Retina (tissue), 1 donor: Measurements from ENCODE around the gene PGR.

Experiments
- DNase-seq: peaks from one replicate; pipeline ENCODE4 v3.0.0-alpha.2; 2016

Gene PGR

DNA sequence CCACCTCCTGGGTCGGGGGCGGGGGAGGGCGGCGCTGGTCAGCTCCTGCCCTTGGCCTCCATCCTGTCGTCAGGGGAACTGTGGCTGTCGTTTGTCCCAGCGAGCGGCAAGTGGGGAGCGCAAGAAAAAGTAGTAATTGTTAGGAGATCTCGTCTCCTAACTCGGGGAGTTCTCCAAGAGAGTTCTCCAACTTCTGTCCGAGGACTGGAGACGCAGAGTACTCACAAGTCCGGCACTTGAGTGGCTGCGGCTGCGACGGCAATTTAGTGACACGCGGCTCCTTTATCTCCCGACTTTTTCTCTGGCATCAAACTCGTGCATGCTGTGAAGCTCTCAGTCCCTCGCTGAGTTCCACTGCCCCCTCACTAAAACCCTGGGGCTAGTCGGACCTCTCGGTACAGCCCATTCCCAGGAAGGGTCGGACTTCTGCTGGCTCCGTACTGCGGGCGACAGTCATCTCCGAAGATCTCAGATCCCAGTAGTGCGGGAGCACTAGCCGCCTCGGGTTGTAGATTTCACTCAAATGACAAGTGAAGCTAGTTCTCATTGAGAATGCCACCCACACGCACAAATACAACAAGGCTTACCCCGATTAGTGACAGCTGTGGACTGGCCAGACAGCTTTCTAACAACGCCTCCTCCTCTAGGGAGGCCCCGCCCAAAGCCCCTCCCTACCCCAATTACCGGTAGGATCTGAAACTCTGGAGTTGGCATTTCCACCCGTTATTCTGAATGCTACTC, at the start of gene PGR:
Gene PGR, minus strand, starts transcription at position 611 of the 741 bp plus-strand sequence. CDS start 743 bp downstream, outside the sequence.
- peak; percentile 76 for DNase-seq

DNA sequence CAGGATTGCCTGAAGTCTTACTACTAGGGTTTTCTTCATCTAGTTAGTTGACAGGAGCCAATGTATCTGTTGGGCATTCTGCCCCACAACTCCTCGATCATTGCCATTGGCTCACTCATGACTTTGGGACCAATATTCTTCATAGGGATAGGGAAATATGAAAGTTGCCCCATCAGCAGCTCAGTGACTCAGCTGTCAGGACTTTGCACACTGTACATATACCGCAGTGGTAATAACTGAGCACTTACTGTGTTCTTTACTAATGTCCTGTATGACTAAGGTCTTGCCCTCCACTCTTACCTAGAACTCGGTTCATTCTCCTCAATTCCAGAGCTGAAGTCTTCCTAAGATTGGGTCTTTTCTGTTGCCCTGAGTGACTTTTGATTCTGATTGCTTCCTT, 46.8 kb upstream of the PGR start:
- DNase-seq = no peak

DNA sequence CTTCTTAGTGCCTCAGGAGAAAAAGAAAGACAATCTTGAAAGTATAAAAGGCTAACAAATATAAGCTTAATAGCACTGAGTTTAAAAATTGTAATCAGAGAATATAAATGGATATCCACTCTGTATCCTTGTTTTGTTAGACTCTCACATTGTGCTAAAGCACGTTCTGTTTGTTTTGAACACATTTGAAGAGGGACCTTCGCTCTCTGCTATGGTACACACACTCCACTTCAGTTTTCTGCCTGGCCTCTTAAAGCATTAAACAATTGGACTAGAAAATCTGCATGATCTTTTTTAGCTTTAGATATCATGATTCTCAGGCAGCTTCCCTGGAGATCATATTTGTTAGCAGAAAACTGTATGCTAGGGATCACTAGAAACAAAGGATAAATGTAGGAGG, 40.3 kb upstream of the PGR start:
- no peak for DNase-seq

DNA sequence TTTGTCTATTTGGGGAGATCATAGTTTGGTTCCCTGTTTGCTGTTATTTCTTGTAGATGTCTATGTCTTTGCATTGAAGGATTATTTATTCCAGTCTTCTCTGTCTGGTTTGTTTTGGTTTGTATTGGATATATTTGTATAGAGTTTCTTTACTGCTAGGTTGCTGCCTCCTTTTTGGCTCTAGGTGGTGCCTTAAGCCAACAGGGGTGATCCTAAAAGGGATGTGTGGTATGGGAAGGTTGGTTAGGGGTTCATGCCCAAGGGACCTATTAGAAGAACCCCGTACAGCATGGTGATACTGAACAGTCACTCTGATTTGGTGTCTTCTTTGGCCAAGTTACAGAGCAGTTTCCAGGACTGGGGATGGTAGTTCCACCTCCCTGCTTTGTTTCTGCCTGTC, 36.4 kb upstream of the PGR start:
- no peak for DNase-seq

DNA sequence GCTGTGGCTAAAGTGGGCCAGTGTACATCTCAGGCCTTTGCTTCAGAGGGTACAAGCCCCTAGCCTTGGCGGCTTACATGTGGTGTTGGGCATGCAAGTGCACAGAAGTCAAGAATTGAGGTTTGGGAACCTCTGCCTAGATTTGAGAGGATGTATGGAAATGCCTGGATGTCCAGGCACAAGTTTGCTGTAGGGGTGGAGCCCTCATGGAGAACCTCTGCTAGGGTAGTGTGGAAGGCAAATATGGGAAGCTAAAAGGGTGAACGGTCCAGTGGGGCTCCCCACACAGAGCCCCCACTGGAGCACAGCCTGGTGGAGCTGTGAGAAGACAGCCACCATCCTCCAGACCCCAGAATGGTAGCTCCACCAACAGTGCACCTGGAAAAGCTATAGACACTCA, 28.5 kb upstream of the PGR start:
- DNase-seq = no peak

DNA sequence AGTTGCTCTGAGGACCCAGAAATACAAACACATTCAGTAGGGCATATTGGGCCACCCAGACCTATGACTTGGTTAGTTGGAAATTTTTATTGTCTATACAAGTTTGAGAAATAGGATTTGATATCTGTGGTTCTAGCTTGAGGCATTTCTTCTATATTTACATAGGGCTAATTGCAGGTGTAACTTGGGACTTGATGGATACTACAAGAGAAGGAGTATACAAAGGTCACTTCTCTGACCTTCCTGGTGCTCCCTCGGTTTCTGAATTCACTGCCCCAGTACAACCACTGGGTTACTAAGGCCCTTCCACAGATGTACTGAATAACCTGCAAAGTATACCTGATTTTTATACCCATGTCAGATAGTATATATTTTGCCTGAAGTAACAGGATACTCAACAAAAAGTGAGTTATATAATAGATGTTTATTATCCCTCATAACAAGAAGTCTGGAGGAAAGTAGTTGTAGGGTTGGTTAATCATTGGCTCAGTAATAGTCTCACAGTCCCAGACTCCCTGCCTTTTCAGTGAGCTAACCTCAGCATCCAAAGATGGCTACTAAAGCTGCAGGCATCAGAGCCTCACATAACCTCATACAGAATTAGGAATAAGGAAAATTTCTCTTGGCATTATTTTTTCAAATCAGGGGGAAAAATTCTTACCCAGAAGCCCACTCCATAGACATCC, 8.8 kb upstream of the PGR start:
- no peak for DNase-seq

DNA sequence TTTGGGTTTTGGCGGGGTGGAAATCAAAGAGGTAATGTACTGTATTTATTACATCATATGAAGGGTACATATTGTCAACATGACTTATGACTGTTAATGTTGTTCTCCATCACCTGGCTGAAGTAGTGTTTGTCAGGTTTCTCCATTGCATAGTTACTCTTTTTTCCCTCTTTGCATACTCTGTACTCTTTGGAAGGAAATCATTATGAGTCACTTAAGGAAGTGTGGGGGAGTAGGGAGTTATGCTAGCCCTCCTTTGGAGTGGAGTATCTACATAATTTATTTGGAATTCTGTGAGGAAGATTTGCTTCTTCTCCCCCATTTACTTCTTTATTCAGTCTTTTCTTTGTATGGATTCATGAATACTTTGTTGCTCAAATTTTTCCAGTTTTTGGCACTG, 3.6 kb upstream of the PGR start:
- DNase-seq = no peak

DNA sequence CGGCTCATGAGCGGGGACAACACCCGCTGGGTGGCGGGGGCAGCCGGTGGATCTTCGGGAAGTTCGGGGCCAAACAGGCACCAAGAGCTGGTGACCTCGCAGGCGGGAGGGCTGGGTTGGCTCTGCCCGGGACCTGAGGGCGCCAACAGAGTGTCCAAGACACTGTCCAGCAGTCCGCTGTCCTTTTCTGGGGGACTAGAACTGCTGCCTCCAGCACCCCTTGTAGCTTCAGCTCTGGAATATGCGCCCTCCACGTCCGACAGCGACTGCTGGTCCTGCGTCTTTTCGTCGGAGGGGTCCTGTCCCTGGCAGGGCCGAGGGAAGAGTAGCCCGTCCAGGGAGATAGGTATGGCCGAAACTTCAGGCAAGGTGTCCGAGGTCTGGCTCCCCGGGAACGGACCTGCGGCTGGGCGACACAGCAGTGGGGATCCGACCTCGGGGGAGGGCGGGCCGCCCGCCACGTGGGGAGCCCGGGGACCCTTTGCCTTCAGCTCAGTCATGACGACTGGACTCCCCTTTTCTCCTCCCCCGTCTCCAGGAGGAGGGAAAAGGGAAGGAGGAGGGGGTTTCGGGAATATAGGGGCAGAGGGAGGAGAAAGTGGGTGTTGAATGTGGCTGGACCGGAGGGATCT, 926 bp downstream of the PGR start:
- DNase-seq = no peak

DNA sequence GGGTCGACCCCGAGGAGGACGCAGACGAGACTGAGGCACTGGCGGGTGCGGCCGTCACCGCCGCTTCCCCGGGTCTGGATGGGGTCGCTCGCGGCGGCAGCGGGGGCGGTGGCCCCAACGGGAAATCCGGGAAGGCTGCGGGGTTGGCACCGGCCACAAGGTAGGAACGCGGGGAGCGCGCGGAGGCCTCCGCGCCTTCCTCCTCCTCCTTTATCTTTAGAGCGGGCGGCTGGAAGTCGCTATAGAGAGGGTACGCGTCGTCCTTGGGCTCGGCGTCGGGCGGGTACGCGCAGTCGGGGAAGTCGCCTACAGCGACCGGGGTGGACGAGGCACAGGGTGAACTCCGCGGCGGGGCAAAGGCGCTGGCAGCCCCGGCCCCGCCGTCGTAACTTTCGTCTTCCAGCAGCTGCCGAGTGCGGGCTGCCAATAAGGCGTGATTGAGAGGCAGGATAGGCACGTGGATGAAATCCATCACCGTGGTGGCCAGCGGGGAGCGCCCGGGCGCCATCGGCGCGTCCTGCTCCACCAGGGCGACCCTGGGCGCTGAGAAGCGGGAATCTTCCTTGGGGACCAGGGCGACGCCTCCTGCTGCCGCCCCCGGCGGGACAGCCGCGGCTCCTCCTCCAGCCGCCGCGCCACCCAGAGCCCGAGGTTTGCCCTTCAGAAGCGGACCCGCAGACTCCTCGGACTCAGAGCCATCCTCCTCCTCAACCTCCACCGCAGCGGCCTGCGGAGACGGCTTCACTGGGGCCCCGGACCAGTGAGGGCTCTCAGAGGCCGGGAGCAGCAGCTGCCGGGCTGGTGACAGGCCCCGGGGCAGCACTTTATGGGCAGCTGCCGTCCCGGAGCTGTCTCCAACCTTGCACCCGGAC, 1.7 kb downstream of the PGR start:
- peak; percentile 84 for DNase-seq

DNA sequence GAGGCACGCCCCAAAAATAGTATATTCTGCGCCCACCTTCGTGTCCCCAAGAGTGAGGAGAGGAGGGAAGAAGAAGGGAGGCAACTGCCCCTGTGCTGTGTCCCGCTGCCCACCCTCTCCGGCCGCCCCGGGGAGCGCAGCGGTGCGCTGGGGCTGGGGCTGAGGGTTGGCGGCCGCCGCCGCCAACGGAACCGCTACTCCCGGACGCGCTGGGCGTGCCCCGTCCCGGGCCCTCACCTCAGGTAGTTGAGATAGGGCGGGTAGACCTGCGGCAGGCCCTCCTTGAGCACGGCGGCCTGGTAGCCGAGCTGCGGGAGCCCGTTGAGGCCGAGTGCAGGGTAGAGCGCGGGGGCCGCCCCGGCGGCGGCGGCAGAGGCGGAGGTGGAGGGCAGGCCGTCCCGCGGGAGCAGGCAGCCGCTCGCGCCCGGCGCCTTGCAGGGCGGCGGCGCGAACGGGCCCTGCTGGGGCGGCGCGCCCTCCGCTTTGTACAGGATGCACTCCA, 2.4 kb downstream of the PGR start:
- peak; percentile 73 for DNase-seq

DNA sequence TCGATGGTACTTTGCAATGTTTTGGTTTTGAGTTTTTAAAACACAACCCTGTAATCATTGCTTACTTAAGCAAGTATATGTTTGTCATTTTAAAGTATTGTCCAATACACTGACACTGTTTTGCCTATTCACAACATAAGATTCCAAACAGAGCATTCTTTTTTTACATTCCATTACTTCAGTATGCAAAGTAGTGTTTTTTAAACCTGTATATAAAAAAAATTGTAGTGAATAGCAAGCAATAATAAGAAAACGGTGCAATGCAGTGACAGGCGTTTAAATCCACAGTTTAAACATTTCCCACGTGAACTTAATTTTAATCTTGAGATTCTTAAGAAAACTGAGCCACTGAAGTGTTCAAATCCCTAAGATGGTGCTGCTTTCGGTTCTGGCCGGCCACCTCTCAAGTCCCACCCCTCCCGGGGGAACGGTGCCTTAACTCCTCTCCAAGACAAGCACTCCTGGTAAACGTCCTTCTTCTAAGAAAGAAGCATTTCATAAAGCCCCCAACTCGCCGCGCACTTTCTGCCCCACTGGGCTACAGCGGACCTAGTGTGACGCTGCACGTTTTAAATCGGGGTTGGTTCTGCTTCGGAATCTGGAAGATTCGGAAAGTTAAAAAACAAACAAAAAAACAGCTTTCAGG, 2.9 kb downstream of the PGR start:
- no peak for DNase-seq

DNA sequence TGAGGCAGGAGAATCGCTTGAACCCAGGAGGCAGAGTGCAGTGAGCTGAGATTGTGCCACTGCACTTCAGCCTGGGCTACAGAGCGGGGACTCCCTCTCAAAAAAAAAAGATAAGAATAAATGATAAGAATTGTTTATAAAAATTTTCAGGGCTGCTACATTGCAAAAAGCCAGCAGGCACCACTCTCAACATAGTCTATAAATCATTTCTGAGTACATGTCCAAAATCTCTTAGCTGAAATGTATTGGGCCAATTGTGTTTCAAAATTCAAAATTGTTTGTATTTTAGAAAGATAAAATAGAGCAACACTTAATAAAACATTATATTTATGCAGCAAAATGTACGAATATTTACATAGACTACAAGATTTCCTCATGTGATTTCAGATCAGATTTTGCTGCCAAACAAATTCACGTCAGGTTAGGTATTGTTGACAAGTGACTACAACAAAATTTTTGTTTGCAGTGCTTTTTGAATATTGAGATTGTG, 13.9 kb downstream of the PGR start:
- DNase-seq = no peak

DNA sequence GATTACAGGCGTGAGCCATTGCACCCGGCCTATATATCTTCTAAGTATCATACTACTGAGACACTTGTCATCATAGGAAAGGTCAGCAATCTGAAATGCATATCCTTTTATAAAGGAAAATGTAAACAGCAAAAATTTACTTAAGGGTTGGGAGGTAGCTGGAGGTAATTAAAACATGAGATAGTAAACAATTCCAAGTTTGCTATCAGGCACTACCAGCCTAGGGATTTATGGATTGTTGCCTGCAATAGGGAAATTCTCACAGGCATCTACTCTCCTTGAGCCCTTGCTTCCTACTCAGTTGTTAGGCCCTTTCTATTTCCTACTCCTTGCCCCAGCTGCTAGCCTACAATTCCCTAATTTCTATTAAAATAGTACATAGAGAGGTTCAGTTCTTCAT, 16.1 kb downstream of the PGR start:
- DNase-seq = no peak

DNA sequence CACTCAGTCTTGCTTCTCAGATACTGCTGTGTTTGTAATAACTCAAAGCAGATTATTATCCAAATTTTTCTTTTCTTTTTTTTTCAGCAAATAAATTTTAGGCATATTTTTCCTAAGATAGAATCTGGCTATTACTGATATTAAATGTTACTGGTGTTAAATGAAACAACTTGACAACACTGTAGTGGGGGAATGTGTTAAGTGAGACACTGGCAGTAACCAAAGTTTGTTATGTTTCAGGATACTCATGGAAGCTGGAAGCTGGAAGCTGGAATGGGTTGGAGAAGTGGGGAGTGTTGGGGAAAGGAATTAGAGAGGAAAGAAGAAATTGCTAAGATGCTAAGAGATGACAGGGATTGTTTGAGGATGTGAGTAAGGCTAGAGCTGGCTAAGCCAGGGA, 24.9 kb downstream of the PGR start:
- no peak for DNase-seq

DNA sequence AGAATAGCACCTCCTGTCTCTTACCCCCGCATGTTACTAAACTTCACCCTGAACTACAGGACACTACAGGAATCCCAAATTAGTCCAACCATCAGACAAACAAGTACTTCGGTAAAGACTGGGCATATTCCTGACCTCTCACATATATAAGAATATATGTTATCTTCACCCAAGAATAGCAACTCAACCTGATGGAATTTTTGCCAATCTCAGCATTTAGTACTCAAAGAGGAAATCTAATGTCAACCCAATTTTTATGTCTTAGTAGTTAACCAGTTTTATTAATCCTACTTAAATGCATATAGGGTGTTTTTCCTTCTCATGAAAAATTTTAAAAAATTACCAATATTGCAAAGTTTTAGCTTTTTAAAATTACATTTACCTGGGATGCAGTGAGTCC, 26.2 kb downstream of the PGR start:
- DNase-seq = no peak

DNA sequence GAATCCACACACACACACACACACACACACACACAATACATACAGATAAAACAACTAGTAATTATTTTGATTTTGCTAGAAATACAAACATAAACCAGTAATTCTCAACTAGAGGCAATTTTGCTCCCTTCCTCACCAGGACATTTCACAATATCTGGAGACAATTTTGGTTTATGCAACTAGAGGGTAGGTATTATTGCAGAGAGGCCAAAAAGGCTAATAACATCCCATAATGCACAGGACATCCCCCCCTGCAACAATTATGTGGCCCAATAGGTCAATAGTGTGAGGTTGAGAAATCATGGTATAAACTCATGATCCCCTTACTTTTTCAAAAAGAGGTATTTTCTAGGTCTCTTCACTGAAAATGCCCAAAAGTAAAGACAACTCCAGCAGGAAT, 29.0 kb downstream of the PGR start:
- DNase-seq = no peak

DNA sequence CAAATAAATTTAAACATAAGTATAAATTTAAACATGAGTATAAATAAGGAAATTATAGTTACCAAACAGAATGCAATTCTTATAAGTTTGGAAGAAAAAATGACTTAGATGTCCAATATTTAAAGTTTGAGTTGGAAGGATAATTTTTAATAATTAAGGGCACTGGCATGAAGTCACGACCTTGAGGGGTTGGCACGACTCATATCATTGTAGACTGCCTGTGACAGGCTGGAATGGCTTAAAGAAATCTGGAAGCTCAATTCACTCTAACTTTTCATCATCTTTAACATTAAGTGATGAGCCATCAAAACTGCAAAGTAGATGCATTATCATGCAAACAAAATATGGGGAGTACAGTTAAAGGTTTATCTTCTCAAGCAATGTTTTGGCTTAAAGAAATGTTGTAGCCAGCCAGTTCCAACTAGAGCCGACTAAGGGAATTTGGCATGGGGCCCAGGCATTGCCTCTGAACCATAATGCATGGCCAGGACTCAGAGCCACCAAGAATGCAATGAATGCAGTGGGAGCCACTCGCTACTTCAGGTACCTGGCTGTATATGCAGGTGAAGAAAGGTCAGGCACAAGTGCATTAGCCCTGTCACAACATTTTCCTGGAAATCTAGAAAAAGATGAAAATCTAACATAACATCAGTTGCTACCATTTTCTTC, 33.4 kb downstream of the PGR start:
- no peak for DNase-seq

DNA sequence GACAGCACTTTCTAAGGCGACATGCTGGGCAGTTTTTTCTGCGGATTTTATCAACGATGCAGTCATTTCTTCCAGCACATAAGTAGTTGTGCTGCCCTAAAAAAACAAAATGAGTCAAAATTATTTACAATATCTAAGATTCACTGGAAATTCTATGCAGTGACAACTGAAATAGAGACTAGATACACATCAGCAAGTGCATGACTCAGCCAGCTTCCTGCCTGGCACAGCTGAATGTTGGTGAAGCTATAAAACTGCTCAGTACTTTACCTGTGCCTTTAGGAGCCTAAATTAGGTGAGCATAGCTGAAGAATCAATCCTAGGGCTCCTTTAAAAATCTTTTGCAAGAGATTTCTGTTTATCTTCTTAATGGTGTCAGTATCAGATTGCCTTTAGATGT, 37.8 kb downstream of the PGR start:
- no peak for DNase-seq

DNA sequence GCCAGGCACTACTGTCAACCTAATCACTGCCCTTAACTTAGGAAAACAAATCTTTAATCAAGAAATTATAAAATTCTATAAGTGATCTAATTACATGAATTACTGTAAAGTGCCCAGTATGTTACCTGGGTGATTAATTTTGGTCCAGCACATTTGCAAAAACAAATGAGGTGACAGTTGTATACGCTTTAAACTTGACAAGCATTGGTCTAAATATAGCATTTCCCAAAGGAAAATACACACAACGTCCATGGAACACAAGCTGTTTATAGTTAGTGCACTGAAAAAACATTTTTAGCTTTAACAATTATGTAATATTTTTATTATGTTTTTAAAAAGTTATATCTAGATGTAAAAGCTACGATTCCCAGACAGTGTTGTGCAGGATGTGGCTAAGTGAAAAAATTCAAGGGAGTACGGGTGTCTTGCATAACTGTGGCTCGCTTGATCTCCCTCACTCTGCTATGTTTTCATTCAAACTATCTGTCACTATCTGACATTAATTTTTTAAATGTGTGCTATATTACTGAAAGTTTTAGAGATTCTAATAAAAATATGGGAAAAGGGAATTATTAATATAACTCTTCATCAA, 38.8 kb downstream of the PGR start:
- no peak for DNase-seq

DNA sequence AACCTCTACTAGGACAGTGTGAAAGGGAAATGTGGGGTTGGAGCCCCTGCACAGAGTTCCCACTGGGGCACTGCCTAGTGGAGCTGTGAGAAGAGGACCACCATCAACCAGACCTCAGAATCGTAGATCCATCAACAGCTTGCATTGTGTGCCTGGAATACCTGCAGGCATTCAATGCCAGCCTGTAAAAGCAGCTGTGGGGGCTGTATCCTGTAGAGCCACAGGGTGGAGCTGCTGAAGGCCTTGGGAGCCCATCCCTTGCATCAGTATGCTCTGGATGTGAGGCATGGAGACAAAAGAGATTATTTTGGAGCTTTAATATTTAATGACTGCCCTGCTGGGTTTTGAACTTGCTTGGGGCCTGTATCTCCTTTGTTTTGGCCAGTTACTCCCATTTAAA, 46.3 kb downstream of the PGR start:
- no peak for DNase-seq

DNA sequence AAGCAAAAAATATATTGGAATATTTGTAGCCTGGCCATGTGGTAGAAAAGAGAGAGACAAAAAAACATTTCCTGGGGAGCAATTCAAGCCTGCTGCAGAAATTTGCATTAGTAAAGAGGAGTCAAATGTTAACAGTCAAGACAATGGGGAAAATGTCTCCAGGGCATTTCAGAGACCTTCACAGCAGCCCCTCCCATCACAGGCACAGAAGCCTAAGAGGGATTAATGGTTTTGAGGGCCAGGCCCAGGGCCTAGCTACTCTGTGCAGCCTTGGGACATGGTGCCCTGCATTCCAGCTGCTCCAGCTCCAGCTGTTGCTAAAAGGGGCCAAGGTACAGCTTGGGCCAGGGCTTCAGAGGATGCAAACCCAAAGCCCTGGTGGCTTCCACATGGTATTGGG, 46.8 kb downstream of the PGR start:
- no peak for DNase-seq
